Mesodermal cell (in vitro differentiated cells): ENCODE data around the gene PMFBP1.
A peak's percentile ranks its signal among the peaks of the same experiment; 100 is the strongest.
"Not testable (repeated sequence)": the region's sequence is repeated elsewhere in the genome, so short reads cannot be mapped to it uniquely, and the experiment has no call there.

Experiments used
- H3K27ac ChIP-seq: 2 replicates; pipeline ENCODE4 v1.7.0; 2013; ENCODE audit warnings: mild to moderate bottlenecking, low read depth, low read length, moderate library complexity; ENCODE audit not compliant: severe bottlenecking
- H3K36me3 ChIP-seq: 2 replicates; pipeline ENCODE4 v1.7.1; 2013; ENCODE audit warnings: mild to moderate bottlenecking, low read length, moderate library complexity; ENCODE audit not compliant: control insufficient read depth, insufficient read depth
- H3K4me1 ChIP-seq: one replicate; pipeline ENCODE4 v1.7.1; 2013; ENCODE audit warnings: mild to moderate bottlenecking, low read length; ENCODE audit not compliant: insufficient read depth, control insufficient read depth, poor library complexity, severe bottlenecking
- H3K4me3 ChIP-seq: 2 replicates; pipeline ENCODE4 v1.7.0; 2013; ENCODE audit warnings: low read length, control low read depth, mild to moderate bottlenecking; ENCODE audit not compliant: insufficient read depth, poor library complexity, severe bottlenecking; ENCODE audit errors: extremely low read depth
- H3K9me3 ChIP-seq: 2 replicates; pipeline ENCODE4 v1.7.1; 2013; ENCODE audit warnings: mild to moderate bottlenecking, low read length, moderate library complexity; ENCODE audit not compliant: control insufficient read depth
- WGBS, 2 experiments: methylation state at CpG; one replicate each; pipeline ENCODE4 v1.1.5; 2013; ENCODE audit warnings: missing lambda C conversion rate in 2 of 2; ENCODE audit not compliant: insufficient coverage in 2 of 2; 5-methylcytosine and 5-hydroxymethylcytosine counted together

Gene PMFBP1

DNA sequence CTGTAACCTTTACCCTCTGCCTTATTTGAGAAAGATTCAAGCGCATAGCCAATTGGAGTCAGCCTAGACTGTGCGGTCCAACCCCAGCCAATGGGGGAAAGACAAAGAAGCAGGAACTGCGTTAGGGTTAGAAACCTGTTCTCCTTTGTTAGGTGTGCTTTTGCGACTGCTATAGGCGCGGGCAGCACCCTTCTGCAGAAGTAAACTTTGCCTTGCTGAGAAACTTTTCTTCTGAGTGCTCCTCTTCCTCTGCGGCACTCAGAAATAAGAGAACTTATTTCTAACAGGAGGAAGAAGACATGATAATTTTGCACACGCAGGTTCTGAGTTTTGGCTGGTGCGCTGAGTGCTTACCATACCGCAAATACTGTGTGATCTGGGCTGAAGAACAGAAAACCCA lies 87.5 kb downstream of the PMFBP1 start:
- peaks cover 50% of the 10 kb centered on the region for H3K36me3 ChIP-seq
- H3K27ac ChIP-seq, result no peak overlapping the region
- WGBS, 2 experiments, result 95 to 99% methylated on average over 6 to 9 of the region's 10 CpGs
- H3K9me3 ChIP-seq, result peaks cover 15% of the 10 kb centered on the region
- no peak overlapping the region for H3K4me3 ChIP-seq
- H3K4me1 ChIP-seq, result no peaks in the 10 kb centered on the region

DNA sequence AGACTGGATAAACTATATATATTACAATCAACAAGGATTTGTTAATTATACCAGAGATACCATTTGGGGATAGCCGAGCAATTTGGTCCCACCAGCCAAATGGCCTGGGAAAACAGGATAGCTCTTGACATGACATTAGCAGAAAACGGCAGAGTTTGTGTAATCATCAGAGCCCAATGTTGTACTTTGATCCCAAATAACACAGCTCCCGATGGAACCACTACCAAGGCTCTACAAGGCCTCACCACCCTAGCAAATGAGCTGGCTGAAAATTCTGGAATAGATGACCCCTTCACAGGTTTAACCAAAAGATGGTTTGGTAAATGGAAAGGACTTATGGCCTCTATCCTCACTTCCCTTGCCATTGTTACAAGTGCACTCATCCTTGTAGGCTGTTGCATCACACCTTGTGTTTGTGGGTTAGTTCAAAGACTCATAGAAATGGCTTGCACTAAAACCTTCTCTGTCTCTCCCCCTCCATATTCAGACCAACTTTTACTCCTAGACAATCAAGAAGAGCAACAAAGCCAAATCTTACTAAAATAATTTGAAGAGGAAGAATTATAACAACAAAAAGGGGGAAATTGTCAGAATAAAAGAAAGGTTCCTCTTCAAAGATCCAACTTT lies 88.1 kb downstream of the PMFBP1 start:
- peaks cover 44% of the 10 kb centered on the region for H3K36me3 ChIP-seq
- H3K9me3 ChIP-seq, result peaks cover 15% of the 10 kb centered on the region
- H3K4me3 ChIP-seq, result no peak overlapping the region
- no peaks in the 10 kb centered on the region for H3K4me1 ChIP-seq
- WGBS, 2 experiments, result 67% methylated on average over 3 of the region's 3 CpGs; no CpG with 5 or more reads in 1 of the 2 experiments
- no peak overlapping the region for H3K27ac ChIP-seq

GRCh38 chr16:72076991-72077706 lies 94.8 kb downstream of the PMFBP1 start:
- H3K27ac ChIP-seq, H3K4me3 ChIP-seq, H3K4me1 ChIP-seq, H3K36me3 ChIP-seq, H3K9me3 ChIP-seq: not testable (repeated sequence)
- WGBS, 2 experiments, result 100% methylated on average over 1 of the region's 5 CpGs; no CpG with 5 or more reads in 1 of the 2 experiments

GRCh38 chr16:72075067-72075466 lies 96.9 kb downstream of the PMFBP1 start:
- not testable (repeated sequence) for H3K4me3 ChIP-seq, H3K27ac ChIP-seq, H3K9me3 ChIP-seq, H3K36me3 ChIP-seq, H3K4me1 ChIP-seq
- 86 to 92% methylated on average over 1 of the region's 6 CpGs for WGBS, 2 experiments

GRCh38 chr16:72073560-72074230 lies 98.3 kb downstream of the PMFBP1 start:
- Histone ChIP-seq H3K4me1 (peaks cover 4% of the 10 kb centered on the region), H3K9me3 (peaks cover 6% of the 10 kb centered on the region), H3K27ac (no peak overlapping the region), H3K36me3 (no peaks in the 10 kb centered on the region), H3K4me3 (no peak overlapping the region)
- WGBS, 2 experiments, result 87 to 94% methylated on average over 6 to 7 of the region's 8 CpGs

- WGBS, 2 experiments, result 82 to 86% methylated on average over 9 to 11 of the region's 12 CpGs
- H3K27ac ChIP-seq, result peak overlapping the region; percentile 57
- peaks cover 4% of the 10 kb centered on the region for H3K4me1 ChIP-seq
- peaks cover 6% of the 10 kb centered on the region for H3K9me3 ChIP-seq
- H3K36me3 ChIP-seq, result no peaks in the 10 kb centered on the region
- no peak overlapping the region for H3K4me3 ChIP-seq
Observed at GRCh38 chr16:72072514-72073342, 99.2 kb downstream of the PMFBP1 start.
